GM12878 (cell line): Measurements from ENCODE around the gene CD14. TPM values are rescaled to one million over a fixed set of nuclear protein-coding genes. Genes with fewer than 3 reads are reported as not detected.

Experiments
- ATAC-seq: fragments of 200-7000 bp; cut with Tn5 transposase; 3 replicates; pipeline ENCODE4 v1.9.1; 2020; ENCODE audit warnings: mild to moderate bottlenecking, moderate library complexity
- BruUV-seq: library from RNA; stranded (reverse); fragments of 400-500 nt; replicated peaks from 2 replicates; lab custom pipeline; 2021; lab: Mats Ljungman, UMichigan
- CTCF ChIA-PET: fragments of 300-600 bp; sonication (Branson Sonifier 250); formaldehyde crosslinking; extraction: SDS; loops from one replicate; lab custom pipeline; 2021; ENCODE audit warnings: inconsistent platforms; lab: Yijun Ruan, JAX
- POLR2A ChIA-PET: fragments of 350-600 bp; formaldehyde crosslinking; extraction: SDS; loops from one replicate; lab custom pipeline; 2021; ENCODE audit warnings: inconsistent platforms; lab: Charles Lee
- RAD21 ChIA-PET: fragments of 300-600 bp; sonication (Branson Sonifier 250); formaldehyde crosslinking; loops from one replicate; lab custom pipeline; 2023; ENCODE audit warnings: antibody characterized with exemption; ENCODE audit not compliant: unreplicated experiment; lab: Charles Lee
- SMC1A ChIA-PET: fragments of 300-600 bp; sonication (Branson Sonifier 250); formaldehyde crosslinking; loops from one replicate; lab custom pipeline; 2023; ENCODE audit not compliant: unreplicated experiment, uncharacterized antibody; lab: Charles Lee
- DNase-seq: peaks from one replicate; pipeline ENCODE4 v3.0.0-alpha.2; 2011; ENCODE audit warnings: low read depth, low spot score
- FAIRE-seq: peaks from 3 replicates; lab custom pipeline; 2011; peaks lifted over from hg19 to GRCh38; lab: Jason Lieb, UNC
- H2AFZ ChIP-seq: 2 replicates; pipeline ENCODE4 v1.6.0; 2011; ENCODE audit warnings: low read depth, low read length, control low read depth; ENCODE audit not compliant: control insufficient read depth
- H3K27ac ChIP-seq: 2 replicates; pipeline ENCODE4 v1.5.1; 2011; ENCODE audit warnings: control low read depth; ENCODE audit not compliant: control insufficient read depth, insufficient read depth
- H3K27me3 ChIP-seq, 2 experiments: replicated peaks in 1 of 2; 2 replicates each; pipeline versions ENCODE4 v1.6.0 to v1.6.1; 2011; ENCODE audit warnings: low read length in 1 of 2; ENCODE audit not compliant: control insufficient read depth in 2 of 2, insufficient read depth in 2 of 2
- H3K36me3 ChIP-seq, 2 experiments: 2 replicates each; pipeline ENCODE4 v1.5.1; 2011; ENCODE audit warnings: low read length in 1 of 2; ENCODE audit not compliant: control insufficient read depth in 2 of 2, insufficient read depth in 2 of 2
- H3K4me1 ChIP-seq: 2 replicates; pipeline ENCODE4 v1.6.1; 2011; ENCODE audit warnings: mild to moderate bottlenecking, low read length, moderate library complexity, mixed read lengths; ENCODE audit not compliant: control insufficient read depth, insufficient read depth
- H3K4me2 ChIP-seq: 2 replicates; pipeline ENCODE4 v1.6.0; 2011; ENCODE audit warnings: control low read depth; ENCODE audit not compliant: control insufficient read depth, insufficient read depth
- H3K4me3 ChIP-seq: fragments of 200-600 bp; sonication (generic); 2 replicates; pipeline ENCODE4 v1.5.1; 2016
- H3K79me2 ChIP-seq: 2 replicates; pipeline ENCODE4 v1.6.0; 2011; ENCODE audit warnings: low read length; ENCODE audit not compliant: control insufficient read depth, insufficient read depth
- H3K9ac ChIP-seq: 2 replicates; pipeline ENCODE4 v1.8.0; 2011; ENCODE audit warnings: low read length, control low read depth, mixed read lengths; ENCODE audit not compliant: control insufficient read depth, insufficient read depth
- H3K9me3 ChIP-seq: replicated peaks from 3 replicates; pipeline ENCODE4 v1.5.1; 2011; ENCODE audit warnings: mild to moderate bottlenecking, low read length; ENCODE audit not compliant: control insufficient read depth, insufficient read depth
- H4K20me1 ChIP-seq: 2 replicates; pipeline ENCODE4 v1.6.0; 2011; ENCODE audit not compliant: control insufficient read depth, insufficient read depth
- ASH2L ChIP-seq: fragments of 300-600, 200-600 bp; sonication (generic); IDR thresholded peaks from 2 replicates; pipeline ENCODE4 v1.6.1; 2017; ENCODE audit warnings: low read depth, mild to moderate bottlenecking, borderline replicate concordance
- CREB1 ChIP-seq: IDR thresholded peaks from 2 replicates; pipeline ENCODE4 v1.6.1; 2012; ENCODE audit warnings: low read depth, mild to moderate bottlenecking, inconsistent platforms
- POLR2A ChIP-seq: IDR thresholded peaks from 2 replicates; pipeline ENCODE4 v1.6.1; 2011; ENCODE audit warnings: low read depth, mild to moderate bottlenecking, low read length
- RB1 ChIP-seq: fragments of 450-650 bp; formaldehyde crosslinking; IDR thresholded peaks from 2 replicates; pipeline ENCODE4 v1.6.1; 2017; ENCODE audit warnings: mild to moderate bottlenecking, borderline replicate concordance
- RFX5 ChIP-seq: IDR thresholded peaks from 2 replicates; pipeline ENCODE4 v1.6.1; 2011; ENCODE audit warnings: low read depth, low read length, improper control_type of control experiment
- WRNIP1 ChIP-seq: IDR thresholded peaks from 2 replicates; pipeline ENCODE4 v1.6.1; 2011; ENCODE audit warnings: low read depth, low read length, improper control_type of control experiment, borderline replicate concordance
- WGBS: methylation state at CpG from one replicate; pipeline ENCODE4 v1.1.6; 2016; ENCODE audit warnings: low lambda C conversion rate; ENCODE audit not compliant: insufficient replicate concordance, insufficient coverage; ENCODE audit errors: missing lambda C conversion rate; 5-methylcytosine and 5-hydroxymethylcytosine counted together
- in situ Hi-C: fragments of 300-500 bp; cut with MboI; formaldehyde crosslinking; loops from 9 replicates; pipeline ENCODE4 v1.14.3; 2018; ENCODE audit warnings: mixed read lengths
- intact Hi-C: fragments of 100-400 bp; cut with micrococcal nuclease; formaldehyde crosslinking; loops from one replicate; pipeline ENCODE4 v1.14.2; 2022; ENCODE audit not compliant: unreplicated experiment
- polyA plus RNA-seq, 11 experiments: library from polyadenylated mRNA; depleted of rRNA in 4 of 11; unstranded in 6 of 11; stranded (reverse) in 5 of 11; fragments of >200 nt; fragmentation: Nextera tagmentation in 4 of 11; fragmentation: Illumina TruSeq in 1 of 11; extraction: Ambion mirVana in 4 of 11; extraction: Trizol in 1 of 11; gene quantifications; 1 replicate in 1 of 11; 2 replicates in 10 of 11; pipeline versions ENCODE4 v1.2.1 to v1.2.3, GENCODE V29; 2011 to 2016; ENCODE audit warnings: inconsistent platforms in 2 of 11, missing spikeins in 2 of 11, low read depth in 1 of 11
- total RNA-seq, 4 experiments: library from RNA; depleted of rRNA in 3 of 4; stranded (reverse); fragments of >200 nt in 3 of 4; fragmentation: Illumina TruSeq in 1 of 4; extraction: Trizol in 1 of 4; gene quantifications; 2 replicates each; pipeline versions ENCODE4 v1.2.1 to v1.2.3, GENCODE V29; 2013 to 2021
- TF ChIP-seq, protein P1 (sequence below): fragments of 150-350 bp; IDR thresholded peaks from 2 replicates; pipeline ENCODE4 v1.6.1; 2016; ENCODE audit warnings: low read depth, low read length
- TF ChIP-seq, protein P2 (sequence below): IDR thresholded peaks from 2 replicates; pipeline ENCODE4 v1.6.1; 2011; ENCODE audit warnings: low read depth, low read length, improper control_type of control experiment, borderline replicate concordance

CD14 gene
- total and polyA plus RNA-seq, 10 of the 15 experiments (the other 5 are each of a cell fraction or from before 2014, with no cell fraction given): 0.09 to 0.72 (median 0.18) TPM; not detected in 5

DNA sequence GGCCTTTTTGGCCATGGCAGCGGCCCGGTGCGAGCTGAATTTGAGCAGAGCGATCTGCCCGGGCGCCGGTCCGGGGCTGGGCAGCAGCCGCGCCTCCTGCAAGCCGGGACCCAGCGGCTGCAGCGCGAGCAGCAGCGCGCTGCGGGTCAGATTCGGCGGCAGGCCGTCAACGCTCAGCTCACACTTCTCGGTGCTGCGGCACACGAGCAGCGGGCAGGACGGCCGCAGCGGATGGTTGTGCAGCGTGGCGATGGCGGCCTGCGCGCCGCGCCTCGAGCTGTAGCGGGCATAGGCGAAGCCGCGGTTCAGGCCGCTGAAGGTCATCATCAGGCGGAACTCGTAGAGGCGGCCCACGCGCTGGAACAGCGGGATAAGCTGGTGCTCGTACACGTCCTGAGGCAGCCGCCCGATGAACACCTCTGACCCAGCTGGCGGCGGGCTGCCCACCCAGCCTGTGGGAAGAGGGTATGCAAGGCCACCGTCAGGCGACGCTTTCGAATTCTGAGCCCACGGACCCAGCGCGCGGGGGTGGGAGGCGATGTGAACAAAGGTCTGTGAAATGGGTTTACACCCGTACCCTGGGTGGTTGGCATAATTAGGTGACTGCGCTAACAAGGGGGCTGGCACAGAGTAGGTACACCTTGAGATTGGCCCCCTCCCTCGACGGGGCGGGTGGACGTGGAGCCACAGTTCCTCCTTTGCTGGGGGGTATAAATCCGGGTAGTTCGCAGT is 39.6 kb upstream of the CD14 start:
- in situ Hi-C loops: no loop called here
- no TSS peak for BruUV-seq
- Histone ChIP-seq H3K27me3 (no peaks in the 10 kb centered on the region), H3K9me3 (no peaks in the 10 kb centered on the region), H3K4me1 (no peaks in the 10 kb centered on the region), H3K4me3 (no peak overlapping the region), H3K79me2 (no peaks in the 10 kb centered on the region; the same call in 1 of the 2 replicates), H3K9ac (no peak overlapping the region), H3K27ac (no peak overlapping the region), H4K20me1 (no peaks in the 10 kb centered on the region; the same call in 1 of the 2 replicates), H2AFZ (no peak overlapping the region), H3K4me2 (no peak overlapping the region), H3K36me3 (peaks cover 35 to 40% of the 10 kb centered on the region in 2 experiments)
- SMC1A ChIA-PET: no interaction called here
- intact Hi-C loops: no loop called here
- no peak for FAIRE-seq
- RAD21 ChIA-PET: no interaction called here
- POLR2A ChIA-PET: no interaction called here
- TF ChIP-seq, protein P1, sequence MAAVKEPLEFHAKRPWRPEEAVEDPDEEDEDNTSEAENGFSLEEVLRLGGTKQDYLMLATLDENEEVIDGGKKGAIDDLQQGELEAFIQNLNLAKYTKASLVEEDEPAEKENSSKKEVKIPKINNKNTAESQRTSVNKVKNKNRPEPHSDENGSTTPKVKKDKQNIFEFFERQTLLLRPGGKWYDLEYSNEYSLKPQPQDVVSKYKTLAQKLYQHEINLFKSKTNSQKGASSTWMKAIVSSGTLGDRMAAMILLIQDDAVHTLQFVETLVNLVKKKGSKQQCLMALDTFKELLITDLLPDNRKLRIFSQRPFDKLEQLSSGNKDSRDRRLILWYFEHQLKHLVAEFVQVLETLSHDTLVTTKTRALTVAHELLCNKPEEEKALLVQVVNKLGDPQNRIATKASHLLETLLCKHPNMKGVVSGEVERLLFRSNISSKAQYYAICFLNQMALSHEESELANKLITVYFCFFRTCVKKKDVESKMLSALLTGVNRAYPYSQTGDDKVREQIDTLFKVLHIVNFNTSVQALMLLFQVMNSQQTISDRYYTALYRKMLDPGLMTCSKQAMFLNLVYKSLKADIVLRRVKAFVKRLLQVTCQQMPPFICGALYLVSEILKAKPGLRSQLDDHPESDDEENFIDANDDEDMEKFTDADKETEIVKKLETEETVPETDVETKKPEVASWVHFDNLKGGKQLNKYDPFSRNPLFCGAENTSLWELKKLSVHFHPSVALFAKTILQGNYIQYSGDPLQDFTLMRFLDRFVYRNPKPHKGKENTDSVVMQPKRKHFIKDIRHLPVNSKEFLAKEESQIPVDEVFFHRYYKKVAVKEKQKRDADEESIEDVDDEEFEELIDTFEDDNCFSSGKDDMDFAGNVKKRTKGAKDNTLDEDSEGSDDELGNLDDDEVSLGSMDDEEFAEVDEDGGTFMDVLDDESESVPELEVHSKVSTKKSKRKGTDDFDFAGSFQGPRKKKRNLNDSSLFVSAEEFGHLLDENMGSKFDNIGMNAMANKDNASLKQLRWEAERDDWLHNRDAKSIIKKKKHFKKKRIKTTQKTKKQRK: no peak
- peak; percentile 18; the same call in 1 of the 2 replicates for TF ChIP-seq POLR2A
- no peak for TF ChIP-seq WRNIP1
- TF ChIP-seq, protein P2, sequence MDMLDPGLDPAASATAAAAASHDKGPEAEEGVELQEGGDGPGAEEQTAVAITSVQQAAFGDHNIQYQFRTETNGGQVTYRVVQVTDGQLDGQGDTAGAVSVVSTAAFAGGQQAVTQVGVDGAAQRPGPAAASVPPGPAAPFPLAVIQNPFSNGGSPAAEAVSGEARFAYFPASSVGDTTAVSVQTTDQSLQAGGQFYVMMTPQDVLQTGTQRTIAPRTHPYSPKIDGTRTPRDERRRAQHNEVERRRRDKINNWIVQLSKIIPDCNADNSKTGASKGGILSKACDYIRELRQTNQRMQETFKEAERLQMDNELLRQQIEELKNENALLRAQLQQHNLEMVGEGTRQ: no peak
- no peak for TF ChIP-seq RFX5
- no peak for TF ChIP-seq ASH2L
- TF ChIP-seq RB1: no peak
- no peak for TF ChIP-seq CREB1
- CTCF ChIA-PET: interaction anchor here (0.7 to 1.0 kb wide), 2 partner anchors 18 to 314 kb away, joined by 3 read pairs; partner anchors contain the start of genes HARS1 and HARS2
- no peak for ATAC-seq
- 98% methylated on average over 60 of the region's 70 CpGs for WGBS
- no peak for DNase-seq
